Mesenchymal stem cell (in vitro differentiated cells and primary cell): ENCODE results near the gene POLR2M.
A peak's percentile ranks its signal among the peaks of the same experiment; 100 is the strongest.

Experiments used
- DNase-seq: peaks from one replicate; pipeline ENCODE4 v3.0.0-alpha.2; 2013
- H2AFZ ChIP-seq: one replicate; pipeline ENCODE4 v1.6.1; 2013; ENCODE audit warnings: low read depth, mild to moderate bottlenecking, control low read depth, inconsistent platforms, low read length, moderate library complexity
- H2AK5ac ChIP-seq: 2 replicates; pipeline ENCODE4 v1.6.1; 2013; ENCODE audit warnings: low read length, moderate library complexity, mild to moderate bottlenecking, inconsistent platforms; ENCODE audit not compliant: severe bottlenecking
- H2BK120ac ChIP-seq: one replicate; pipeline ENCODE4 v1.6.1; 2013; ENCODE audit warnings: low read depth, mild to moderate bottlenecking, inconsistent platforms, low read length, moderate library complexity
- H2BK12ac ChIP-seq, 2 experiments: one replicate each; pipeline ENCODE4 v1.6.1; 2013; ENCODE audit warnings: inconsistent platforms in 2 of 2, low read length in 2 of 2, mild to moderate bottlenecking in 2 of 2, moderate library complexity in 2 of 2, control low read depth in 1 of 2
- H2BK15ac ChIP-seq: one replicate; pipeline ENCODE4 v1.6.1; 2013; ENCODE audit warnings: mild to moderate bottlenecking, low read depth, inconsistent platforms; ENCODE audit not compliant: poor library complexity, severe bottlenecking
- H2BK5ac ChIP-seq: 2 replicates; pipeline ENCODE4 v1.6.1; 2013; ENCODE audit warnings: low read depth, mild to moderate bottlenecking, low read length, control low read depth, inconsistent platforms; ENCODE audit not compliant: poor library complexity, severe bottlenecking
- H3K14ac ChIP-seq, 2 experiments: one replicate each; pipeline ENCODE4 v1.6.1; 2013; ENCODE audit warnings: inconsistent platforms in 2 of 2, low read length in 2 of 2, control low read depth in 1 of 2, mild to moderate bottlenecking in 1 of 2, moderate library complexity in 1 of 2
- H3K18ac ChIP-seq, 2 experiments: one replicate each; pipeline ENCODE4 v1.6.1; 2013; ENCODE audit warnings: inconsistent platforms in 2 of 2, low read length in 2 of 2, control low read depth in 1 of 2, low read depth in 1 of 2, mild to moderate bottlenecking in 1 of 2
- H3K23ac ChIP-seq, 2 experiments: one replicate each; pipeline ENCODE4 v1.6.1; 2013; ENCODE audit warnings: inconsistent platforms in 2 of 2, low read length in 2 of 2, mild to moderate bottlenecking in 2 of 2, moderate library complexity in 2 of 2, control low read depth in 1 of 2
- H3K27ac ChIP-seq: 2 replicates; pipeline ENCODE4 v1.5.1; 2013; ENCODE audit warnings: mild to moderate bottlenecking, moderate library complexity, low read length, control low read depth, inconsistent platforms; ENCODE audit not compliant: poor library complexity, severe bottlenecking
- H3K27me3 ChIP-seq, 2 experiments: 2 replicates each; pipeline versions ENCODE4 v1.6.1 to v1.7.0; 2013; ENCODE audit warnings: low read length in 2 of 2, mild to moderate bottlenecking in 2 of 2, moderate library complexity in 2 of 2, control low read depth in 1 of 2, inconsistent platforms in 1 of 2; ENCODE audit not compliant: control insufficient read depth in 1 of 2, insufficient read depth in 1 of 2
- H3K36me3 ChIP-seq, 2 experiments: 2 replicates each; pipeline versions ENCODE4 v1.6.1 to v1.7.0; 2013; ENCODE audit warnings: low read length in 2 of 2, control low read depth in 1 of 2, inconsistent platforms in 1 of 2, low read depth in 1 of 2, mild to moderate bottlenecking in 1 of 2; ENCODE audit not compliant: insufficient read depth in 2 of 2, control insufficient read depth in 1 of 2
- H3K4ac ChIP-seq, 2 experiments: one replicate each; pipeline ENCODE4 v1.6.1; 2013; ENCODE audit warnings: inconsistent platforms in 2 of 2, low read length in 2 of 2, mild to moderate bottlenecking in 2 of 2, moderate library complexity in 2 of 2, control low read depth in 1 of 2, low read depth in 1 of 2
- H3K4me1 ChIP-seq: 2 replicates; pipeline ENCODE4 v1.6.1; 2013; ENCODE audit warnings: low read depth, low read length, control low read depth; ENCODE audit not compliant: control insufficient read depth, insufficient read depth
- H3K4me2 ChIP-seq: 2 replicates; pipeline ENCODE4 v1.6.1; 2013; ENCODE audit warnings: low read length, mild to moderate bottlenecking, inconsistent platforms; ENCODE audit not compliant: poor library complexity, severe bottlenecking
- H3K4me3 ChIP-seq, 2 experiments: 2 replicates each; pipeline versions ENCODE4 v1.5.1 to v1.7.0; 2013; ENCODE audit warnings: low read length in 2 of 2, mild to moderate bottlenecking in 2 of 2, control low read depth in 1 of 2, low read depth in 1 of 2; ENCODE audit not compliant: insufficient read depth in 1 of 2
- H3K79me1 ChIP-seq: replicated peaks from 2 replicates; pipeline ENCODE4 v1.6.1; 2013; ENCODE audit warnings: mild to moderate bottlenecking, control low read depth, low read length, inconsistent platforms; ENCODE audit not compliant: poor library complexity, severe bottlenecking
- H3K9ac ChIP-seq: 2 replicates; pipeline ENCODE4 v1.7.0; 2013; ENCODE audit warnings: mild to moderate bottlenecking, low read length, moderate library complexity
- H3K9me3 ChIP-seq: 2 replicates; pipeline ENCODE4 v1.7.0; 2013; ENCODE audit warnings: mild to moderate bottlenecking, low read length; ENCODE audit not compliant: control insufficient read depth
- H4K8ac ChIP-seq: one replicate; pipeline ENCODE4 v1.6.1; 2013; ENCODE audit warnings: inconsistent platforms, mild to moderate bottlenecking, low read length, moderate library complexity
- H4K91ac ChIP-seq: one replicate; pipeline ENCODE4 v1.6.1; 2013; ENCODE audit warnings: mild to moderate bottlenecking, low read length, inconsistent platforms
- WGBS: methylation state at CpG from one replicate; pipeline ENCODE4 v1.1.7; 2013; ENCODE audit warnings: mixed read lengths; 5-methylcytosine and 5-hydroxymethylcytosine counted together

The POLR2M gene

GRCh38 chr15:57691082-57691481, 15.4 kb upstream of the POLR2M start:
- 43% methylated on average over 1 of the region's 1 CpG for WGBS
- Histone ChIP-seq H2BK12ac (no peak overlapping the region), H2BK120ac (no peak overlapping the region), H3K79me1 (no peaks in the 10 kb centered on the region), H4K91ac (no peak overlapping the region), H3K27me3 (no peaks in the 10 kb centered on the region), H2BK5ac (no peak overlapping the region), H3K18ac (no peak overlapping the region), H3K9me3 (no peaks in the 10 kb centered on the region), H3K14ac (no peak overlapping the region), H3K4me3 (no peak overlapping the region), H3K36me3 (no peaks in the 10 kb centered on the region), H3K23ac (no peak overlapping the region), H3K4me1 (no peaks in the 10 kb centered on the region), H4K8ac (no peak overlapping the region), H3K9ac (no peak overlapping the region), H3K27ac (no peak overlapping the region), H3K4me2 (no peak overlapping the region), H2AFZ (no peak overlapping the region), H3K4ac (no peak overlapping the region), H2AK5ac (no peak overlapping the region), H2BK15ac (no peak overlapping the region)
- DNase-seq: no peak

GRCh38 chr15:57692709-57693108, 13.8 kb upstream of the POLR2M start:
- no peak overlapping the region for H3K23ac ChIP-seq
- H2BK120ac ChIP-seq: no peak overlapping the region
- no peak overlapping the region for H2AK5ac ChIP-seq
- H2AFZ ChIP-seq: no peak overlapping the region
- H3K4me1 ChIP-seq: no peaks in the 10 kb centered on the region
- WGBS: 89% methylated on average over 1 of the region's 1 CpG
- no peaks in the 10 kb centered on the region for H3K27me3 ChIP-seq
- no peak overlapping the region for H3K4me2 ChIP-seq
- no peak overlapping the region for H2BK5ac ChIP-seq
- no peaks in the 10 kb centered on the region for H3K79me1 ChIP-seq
- H3K4me3 ChIP-seq: no peak overlapping the region
- peak overlapping the region; percentile 30 for H3K9ac ChIP-seq
- H3K36me3 ChIP-seq: no peaks in the 10 kb centered on the region
- H3K4ac ChIP-seq: no peak overlapping the region
- H4K91ac ChIP-seq: no peak overlapping the region
- no peak overlapping the region for H3K14ac ChIP-seq
- no peak overlapping the region for H3K18ac ChIP-seq
- no peak overlapping the region for H2BK12ac ChIP-seq
- H3K9me3 ChIP-seq: no peaks in the 10 kb centered on the region
- DNase-seq: no peak
- H2BK15ac ChIP-seq: no peak overlapping the region
- H4K8ac ChIP-seq: no peak overlapping the region
- H3K27ac ChIP-seq: no peak overlapping the region

GRCh38 chr15:57694279-57694678, 12.2 kb upstream of the POLR2M start:
- Histone ChIP-seq H2BK5ac (no peak overlapping the region), H3K4me1 (no peaks in the 10 kb centered on the region), H3K27me3 (no peaks in the 10 kb centered on the region), H3K9ac (no peak overlapping the region), H3K4me2 (no peak overlapping the region), H3K4ac (no peak overlapping the region), H3K79me1 (no peaks in the 10 kb centered on the region), H4K8ac (no peak overlapping the region), H3K4me3 (no peak overlapping the region), H4K91ac (no peak overlapping the region), H3K27ac (no peak overlapping the region), H2AFZ (no peak overlapping the region), H3K23ac (no peak overlapping the region), H3K36me3 (no peaks in the 10 kb centered on the region), H2BK120ac (no peak overlapping the region), H3K14ac (no peak overlapping the region), H3K18ac (no peak overlapping the region), H2AK5ac (no peak overlapping the region), H2BK15ac (no peak overlapping the region), H2BK12ac (no peak overlapping the region), H3K9me3 (no peaks in the 10 kb centered on the region)
- 91% methylated on average over 1 of the region's 1 CpG for WGBS
- no peak for DNase-seq

GRCh38 chr15:57696146-57696545, 10.4 kb upstream of the POLR2M start:
- no peaks in the 10 kb centered on the region for H3K36me3 ChIP-seq
- no peak overlapping the region for H2BK12ac ChIP-seq
- H3K4ac ChIP-seq: no peak overlapping the region
- H3K23ac ChIP-seq: no peak overlapping the region
- no peak overlapping the region for H3K9ac ChIP-seq
- no peak overlapping the region for H2BK15ac ChIP-seq
- H2BK5ac ChIP-seq: no peak overlapping the region
- H3K9me3 ChIP-seq: no peaks in the 10 kb centered on the region
- H3K27me3 ChIP-seq: no peaks in the 10 kb centered on the region
- no peak for DNase-seq
- H3K14ac ChIP-seq: no peak overlapping the region
- H3K27ac ChIP-seq: no peak overlapping the region
- H2BK120ac ChIP-seq: no peak overlapping the region
- no peak overlapping the region for H4K91ac ChIP-seq
- H3K4me3 ChIP-seq: no peak overlapping the region
- no peak overlapping the region for H3K4me2 ChIP-seq
- no peak overlapping the region for H2AK5ac ChIP-seq
- no peaks in the 10 kb centered on the region for H3K4me1 ChIP-seq
- no peak overlapping the region for H4K8ac ChIP-seq
- H3K79me1 ChIP-seq: no peaks in the 10 kb centered on the region
- WGBS: 81% methylated on average over 5 of the region's 5 CpGs
- no peak overlapping the region for H3K18ac ChIP-seq
- no peak overlapping the region for H2AFZ ChIP-seq
